GM21825 (cell line): Measurements from ENCODE around the gene PHACTR1.

Source experiments
- ATAC-seq: cut with Tn5 transposase; IDR thresholded peaks from one replicate; pipeline ENCODE4 v1.9.1; 2021; ENCODE audit warnings: mild to moderate bottlenecking, moderate library complexity; ENCODE audit not compliant: unreplicated experiment

Gene PHACTR1

DNA sequence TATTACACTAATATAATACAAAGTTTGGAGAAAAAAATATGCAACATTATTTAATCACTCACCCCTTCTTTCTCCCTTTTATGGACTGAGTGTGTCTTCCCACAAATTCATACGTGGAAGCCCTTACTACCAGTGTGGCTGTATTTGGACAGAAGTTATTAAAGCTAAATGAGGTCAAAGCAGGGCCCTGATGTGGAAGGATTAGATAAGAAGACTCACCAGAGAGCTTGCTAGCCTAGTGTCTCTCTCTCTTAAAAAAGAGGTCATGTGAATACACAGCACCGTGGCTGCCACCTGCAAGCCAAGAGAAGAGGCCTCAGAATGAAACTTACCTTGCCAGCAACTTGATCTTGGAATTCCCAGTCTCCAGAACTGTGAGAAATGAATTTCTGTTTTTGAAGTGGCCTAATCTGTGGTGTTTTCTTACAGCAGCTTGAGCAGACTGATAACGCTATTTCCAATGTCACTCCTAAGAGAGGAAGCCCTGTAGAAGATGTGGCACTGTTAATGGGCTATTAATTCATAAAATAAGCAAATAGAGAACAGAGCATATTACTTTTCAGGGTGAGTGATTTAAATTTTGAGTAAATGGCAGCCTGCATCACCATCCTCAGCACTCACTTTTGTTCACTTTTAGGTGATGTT lies 378.3 kb downstream of the PHACTR1 start:
- ATAC-seq = no peak

- no peak for ATAC-seq
These were observed 379.5 kb downstream of the PHACTR1 start for GRCh38 chr6:13096084-13096483.

- no peak for ATAC-seq
These were observed 380.9 kb downstream of the PHACTR1 start for GRCh38 chr6:13097454-13097853.

DNA sequence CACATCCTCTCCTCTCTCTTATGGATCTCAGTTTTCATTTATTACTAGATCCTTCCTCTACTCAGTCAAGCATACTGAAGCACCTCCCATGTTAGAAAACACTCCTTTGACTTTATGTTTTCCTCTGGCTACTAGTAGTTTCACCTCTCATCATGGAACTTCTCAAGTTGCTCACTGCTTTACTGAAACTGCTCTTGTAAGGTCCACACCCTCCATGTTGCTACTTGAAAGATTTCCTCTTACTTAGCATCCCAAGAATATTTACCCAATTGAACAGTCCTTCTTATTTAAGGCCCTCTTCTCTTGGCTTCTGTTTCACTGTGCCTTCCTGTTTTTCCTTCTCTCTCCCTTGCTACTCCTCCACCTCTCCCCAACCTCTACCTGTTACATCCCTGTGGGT lies 381.4 kb downstream of the PHACTR1 start:
- ATAC-seq = no peak

DNA sequence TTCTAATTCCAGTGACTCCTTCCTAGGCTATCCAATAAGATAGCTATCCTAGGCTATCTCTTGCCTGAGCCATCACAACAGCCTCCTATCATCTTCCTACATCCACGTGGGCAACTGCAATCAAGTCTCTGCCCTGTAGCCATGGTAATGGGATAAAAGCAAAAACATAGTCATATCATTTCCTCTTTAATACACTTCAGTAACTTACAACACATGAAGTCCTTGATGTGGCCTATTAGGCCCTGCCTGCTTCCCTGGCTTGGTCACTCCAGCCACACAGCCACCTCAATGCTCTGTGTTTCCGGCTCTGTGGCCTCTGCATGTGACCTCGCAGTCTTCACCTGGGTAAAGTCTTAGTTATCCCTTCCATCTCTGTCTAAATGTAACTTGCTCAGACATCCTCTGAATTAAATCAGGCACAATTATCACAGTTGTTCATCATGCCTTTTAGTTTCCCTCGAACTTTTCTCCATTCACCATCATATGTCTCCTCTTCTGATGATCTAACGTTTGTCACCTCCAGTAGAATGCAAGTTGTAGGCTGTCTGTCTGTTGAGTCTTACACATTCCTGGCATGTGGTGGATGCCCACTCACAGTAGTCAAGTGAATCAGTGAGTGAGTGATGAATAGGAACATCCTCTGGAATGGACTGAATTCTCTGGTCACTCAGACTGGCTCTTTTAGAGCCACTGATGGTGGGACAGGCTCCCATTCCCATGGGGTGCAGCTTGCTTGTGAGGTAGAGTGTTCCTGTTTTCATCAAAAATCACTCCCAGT lies 382.4 kb downstream of the PHACTR1 start:
- no peak for ATAC-seq

DNA sequence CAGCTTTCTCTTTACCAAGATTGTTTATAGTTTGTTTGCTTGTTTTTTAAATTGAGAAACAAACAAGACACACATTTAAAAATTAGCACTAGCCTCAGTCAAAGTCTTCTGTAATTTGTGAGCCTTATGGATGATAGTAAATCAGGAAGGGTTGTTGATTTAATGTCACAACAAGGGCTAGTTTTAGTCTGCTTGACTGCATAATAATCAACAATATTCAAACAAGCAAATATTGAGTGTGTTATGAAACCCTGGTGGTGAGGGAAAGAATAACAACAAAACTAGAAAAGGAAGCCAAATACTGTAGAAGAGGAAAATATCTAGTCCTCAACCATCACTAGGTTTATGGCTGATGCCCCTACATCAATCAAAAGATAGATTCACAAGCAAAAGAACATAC lies 383.2 kb downstream of the PHACTR1 start:
- no peak for ATAC-seq

DNA sequence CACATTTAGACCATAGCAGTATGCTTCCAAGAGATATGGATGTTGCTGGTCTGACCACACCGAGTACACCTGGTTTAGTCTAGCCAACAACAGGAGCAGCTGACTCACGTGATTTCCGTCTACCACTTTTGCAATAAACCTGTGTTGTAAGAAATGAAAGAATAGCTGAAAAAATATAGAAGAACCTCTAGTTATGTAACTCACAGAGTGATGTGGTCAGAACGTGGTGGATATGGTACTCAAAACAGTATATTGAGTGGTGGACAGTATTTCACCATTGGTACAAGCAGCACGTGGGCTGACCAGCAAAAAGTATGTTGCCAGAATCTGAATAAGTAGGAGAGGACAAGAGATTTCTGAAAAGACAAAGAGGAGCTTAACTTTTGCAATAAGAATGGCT lies 384.8 kb downstream of the PHACTR1 start:
- no peak for ATAC-seq

GRCh38 chr6:13101985-13102384 lies 385.4 kb downstream of the PHACTR1 start:
- no peak for ATAC-seq

GRCh38 chr6:13103169-13103568 lies 386.6 kb downstream of the PHACTR1 start:
- ATAC-seq = no peak

GRCh38 chr6:13105139-13105538 lies 388.6 kb downstream of the PHACTR1 start:
- no peak for ATAC-seq

DNA sequence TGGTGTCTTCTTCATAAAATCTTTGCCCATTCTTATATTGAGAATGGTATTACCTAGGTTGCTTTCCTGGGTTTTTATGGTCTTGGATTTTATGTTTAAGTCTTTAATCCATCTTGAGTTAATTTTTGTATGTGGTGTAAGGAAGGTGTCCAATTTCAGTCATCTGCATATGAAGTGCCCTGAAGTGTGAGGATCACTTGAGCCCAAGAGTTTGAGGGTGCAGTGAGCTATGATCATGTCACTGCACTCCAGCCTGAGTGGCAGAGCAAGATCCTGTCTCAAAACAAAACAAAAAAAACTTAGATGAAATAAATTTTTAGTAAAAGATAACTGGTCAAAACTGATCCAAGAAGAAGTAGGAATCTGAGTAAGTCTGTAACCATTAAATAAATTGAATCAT lies 396.4 kb downstream of the PHACTR1 start:
- no peak for ATAC-seq

DNA sequence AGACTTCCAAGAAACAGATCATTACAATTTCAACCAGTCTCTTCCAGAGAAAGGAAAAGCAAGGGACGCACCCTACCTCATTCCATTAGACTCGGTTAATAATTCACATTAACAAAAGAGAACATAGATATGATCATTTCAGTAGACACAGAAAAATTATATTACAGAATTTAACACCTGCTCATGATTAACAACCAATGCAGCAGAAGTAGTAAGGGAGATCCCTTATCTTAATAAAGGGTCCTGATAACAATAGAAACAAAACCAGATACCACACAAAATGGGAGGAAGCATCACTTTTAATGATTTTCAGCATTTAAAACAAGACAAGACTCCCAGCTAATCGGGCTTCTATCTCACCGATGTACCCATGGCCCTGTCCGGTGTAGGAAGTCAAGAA lies 396.8 kb downstream of the PHACTR1 start:
- no peak for ATAC-seq

DNA sequence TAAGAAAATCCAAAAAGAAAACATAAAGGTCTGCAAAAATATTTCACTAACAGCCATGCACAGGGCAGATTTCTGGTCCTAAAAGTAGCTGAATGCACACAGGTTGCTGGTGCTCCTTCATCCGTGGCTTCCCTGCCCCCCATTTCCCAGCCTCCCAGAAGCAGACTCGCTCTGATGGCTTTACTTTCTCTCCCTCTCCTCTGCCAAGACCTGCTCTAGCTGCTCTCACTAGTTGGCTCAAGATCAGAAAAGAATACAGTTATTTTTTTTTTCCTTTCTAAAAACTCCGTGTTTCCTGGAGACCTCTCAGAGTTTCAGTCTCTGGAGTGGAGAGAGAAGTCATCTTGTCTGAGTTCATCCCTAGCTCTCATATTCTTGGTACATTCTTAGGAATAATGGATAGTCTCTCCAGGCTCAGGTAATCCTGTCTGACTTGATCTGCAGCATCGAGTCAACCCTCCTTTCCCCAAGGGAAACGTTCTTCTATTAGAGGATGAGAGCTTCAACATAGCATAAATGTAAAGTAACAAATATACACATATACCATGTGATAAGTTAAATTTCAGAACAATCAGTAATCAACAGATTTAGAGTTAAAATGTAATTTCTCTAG lies 397.5 kb downstream of the PHACTR1 start:
- ATAC-seq = no peak

- no peak for ATAC-seq
These were observed 399.6 kb downstream of the PHACTR1 start for GRCh38 chr6:13116155-13116554.

- no peak for ATAC-seq
These were observed 401.0 kb downstream of the PHACTR1 start for GRCh38 chr6:13117570-13117969.

GRCh38 chr6:13119549-13119948 lies 403.0 kb downstream of the PHACTR1 start:
- ATAC-seq = no peak

DNA sequence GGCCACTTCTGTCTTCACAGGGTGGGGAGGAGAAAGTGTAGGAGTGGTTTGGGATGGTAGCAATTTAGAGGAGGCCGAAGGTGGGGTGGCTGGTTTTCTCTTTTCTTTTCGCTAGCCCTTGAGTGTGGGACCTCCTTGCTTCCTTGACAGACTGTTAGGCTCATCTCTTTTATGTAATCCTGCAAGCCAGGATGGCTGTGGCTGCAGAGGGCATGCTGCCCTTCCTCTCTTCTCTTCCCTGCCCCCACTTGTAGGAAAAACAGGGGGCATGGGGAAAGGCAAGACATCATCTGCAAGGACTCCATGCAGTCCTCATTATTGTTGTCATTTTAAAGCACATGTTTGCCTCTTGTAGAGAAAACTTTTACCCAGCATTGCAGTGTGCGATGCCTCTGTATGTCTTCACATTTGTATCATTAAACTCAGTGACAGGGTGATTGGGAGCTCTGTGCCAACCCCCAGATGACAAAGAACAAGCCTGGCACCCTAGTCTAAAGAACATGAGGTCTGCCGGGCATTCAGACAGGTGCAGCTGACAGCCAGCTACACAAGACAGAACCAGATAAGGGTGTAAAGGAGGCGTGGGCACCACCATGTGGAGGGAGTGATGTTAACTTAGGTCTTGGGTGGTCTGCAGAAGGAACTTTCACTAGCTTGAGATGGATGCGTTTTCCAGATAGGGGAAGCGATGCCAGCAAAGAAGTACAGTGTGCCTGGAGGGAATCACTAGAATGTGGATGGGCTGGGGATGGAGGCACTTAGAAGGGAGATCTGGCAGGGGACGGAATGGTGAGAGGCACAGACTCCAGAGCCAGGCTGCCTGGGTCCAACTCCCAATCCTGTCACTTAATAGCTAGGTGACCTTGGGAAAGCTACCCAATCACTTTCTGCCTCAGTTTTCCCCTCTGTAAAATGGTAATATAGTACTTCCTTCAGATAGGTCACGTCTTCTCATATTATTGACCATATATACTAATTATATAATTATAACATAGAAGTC lies 404.2 kb downstream of the PHACTR1 start:
- ATAC-seq = no peak

- ATAC-seq = no peak
These were observed 407.6 kb downstream of the PHACTR1 start for GRCh38 chr6:13124131-13124530.

DNA sequence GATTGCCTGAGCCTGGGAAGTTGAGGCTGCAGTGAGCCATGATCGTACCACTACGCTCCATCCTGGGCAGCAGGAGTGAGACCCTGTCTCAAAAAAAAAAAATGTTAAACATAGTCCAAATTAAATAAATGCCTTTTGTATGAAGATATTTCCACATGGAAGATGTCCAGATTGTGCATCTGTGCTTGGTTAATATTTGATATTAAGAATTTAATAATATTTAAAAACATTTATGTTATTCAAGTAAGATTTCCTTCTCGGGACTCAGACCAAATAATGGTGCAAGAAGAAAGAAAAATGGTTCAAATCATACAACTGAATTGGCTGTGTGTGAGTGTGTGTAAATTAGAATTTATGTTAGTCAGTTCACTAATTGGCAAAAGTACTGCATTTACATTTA lies 409.3 kb downstream of the PHACTR1 start:
- no peak for ATAC-seq

- ATAC-seq = no peak
These were observed 415.5 kb downstream of the PHACTR1 start for GRCh38 chr6:13131935-13132661.
